Activated CD8-positive, alpha-beta memory T cell treated with anti-CD3 and anti-CD28 coated beads for 1 hour (primary cell): ENCODE data around the gene CAV1.

Source experiments
- DNase-seq, 2 donors: peaks; one replicate each; pipeline ENCODE4 v3.0.0-alpha.2; 2020; ENCODE audit warnings: low read depth in 1 of 2; ENCODE audit errors: extremely low read depth in 1 of 2

Gene CAV1

DNA sequence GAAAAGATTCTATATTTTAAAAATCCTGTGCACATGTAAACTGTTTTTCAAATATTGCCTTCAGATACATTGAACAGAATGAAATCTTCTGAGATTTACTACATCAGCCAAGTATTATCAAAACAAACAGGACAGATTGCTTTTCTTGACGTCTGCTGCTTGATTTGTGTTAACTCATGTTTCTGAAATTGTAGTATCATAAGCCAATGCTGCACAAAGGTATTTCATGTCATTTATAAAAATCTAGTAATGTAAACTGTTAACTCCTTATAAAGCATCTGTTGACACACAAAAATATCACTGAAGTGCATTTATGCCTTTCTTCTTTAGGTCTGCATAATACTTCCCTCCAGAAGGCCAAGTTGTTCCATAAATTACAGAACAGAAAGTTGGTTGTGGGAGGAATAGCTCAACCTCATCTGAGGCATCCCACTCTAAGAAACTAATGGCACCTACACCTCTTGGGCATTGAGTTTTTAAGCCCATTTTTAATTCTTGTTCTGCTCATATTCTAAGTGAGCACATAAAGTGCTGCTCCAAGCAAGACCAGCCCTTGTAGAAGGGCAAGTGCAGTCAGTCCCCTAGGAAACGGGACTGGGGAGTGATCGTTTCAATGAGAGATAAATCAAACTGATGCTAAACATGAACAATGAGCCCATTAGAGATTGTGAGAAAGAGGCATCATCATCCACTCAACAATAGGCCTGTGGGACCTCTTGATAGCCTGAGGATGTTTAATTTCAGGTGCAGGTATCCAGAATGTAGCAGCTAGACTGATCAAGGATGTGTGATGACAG is 28.5 kb downstream of the CAV1 start:
- DNase-seq: no peak

DNA sequence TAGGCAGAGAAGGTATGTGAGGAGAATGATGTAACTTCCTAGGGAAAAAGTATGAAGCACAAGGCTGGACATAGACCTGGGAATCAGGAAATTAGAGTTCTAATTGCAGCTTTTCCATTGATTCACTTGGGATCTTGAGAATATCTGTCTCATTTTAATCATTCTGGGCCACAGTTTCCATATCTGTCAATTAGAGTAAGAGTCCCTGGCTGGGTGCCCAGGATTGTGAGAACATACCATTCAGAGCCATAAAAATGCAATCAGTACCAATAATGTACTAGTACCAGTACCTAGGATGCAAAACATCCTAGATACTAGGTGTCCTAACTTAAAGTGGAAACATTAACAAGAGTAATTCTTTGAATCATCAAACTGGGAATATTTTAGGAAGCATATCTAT is 29.6 kb downstream of the CAV1 start:
- no peak for DNase-seq

GRCh38 chr7:116554911-116555310 is 30.1 kb downstream of the CAV1 start:
- no peak for DNase-seq

- no peak for DNase-seq
Observed at GRCh38 chr7:116557066-116557585, 32.3 kb downstream of the CAV1 start.

DNA sequence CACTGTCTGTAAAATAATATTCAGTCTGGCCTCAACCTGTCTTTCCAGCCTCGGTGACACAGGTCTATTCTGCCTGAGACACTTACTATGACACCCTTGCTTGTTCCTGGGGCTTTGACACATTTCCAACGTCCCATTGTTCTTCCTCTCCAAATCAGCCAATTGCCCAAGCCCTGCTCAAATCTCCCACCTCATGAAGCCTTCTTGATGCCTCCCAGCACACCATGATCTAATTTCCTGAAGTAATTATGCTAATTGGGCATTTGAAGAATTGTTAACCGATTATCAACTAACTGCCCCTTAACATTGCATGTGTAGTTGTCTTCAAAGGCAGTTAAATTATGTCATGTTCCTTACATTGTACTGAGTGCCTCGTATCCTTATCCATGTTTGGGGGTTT is 33.1 kb downstream of the CAV1 start:
- DNase-seq: no peak

GRCh38 chr7:116560021-116560970 is 35.5 kb downstream of the CAV1 start:
- DNase-seq: no peak

- no peak for DNase-seq
Observed at GRCh38 chr7:116561697-116562483, 37.1 kb downstream of the CAV1 start.

DNA sequence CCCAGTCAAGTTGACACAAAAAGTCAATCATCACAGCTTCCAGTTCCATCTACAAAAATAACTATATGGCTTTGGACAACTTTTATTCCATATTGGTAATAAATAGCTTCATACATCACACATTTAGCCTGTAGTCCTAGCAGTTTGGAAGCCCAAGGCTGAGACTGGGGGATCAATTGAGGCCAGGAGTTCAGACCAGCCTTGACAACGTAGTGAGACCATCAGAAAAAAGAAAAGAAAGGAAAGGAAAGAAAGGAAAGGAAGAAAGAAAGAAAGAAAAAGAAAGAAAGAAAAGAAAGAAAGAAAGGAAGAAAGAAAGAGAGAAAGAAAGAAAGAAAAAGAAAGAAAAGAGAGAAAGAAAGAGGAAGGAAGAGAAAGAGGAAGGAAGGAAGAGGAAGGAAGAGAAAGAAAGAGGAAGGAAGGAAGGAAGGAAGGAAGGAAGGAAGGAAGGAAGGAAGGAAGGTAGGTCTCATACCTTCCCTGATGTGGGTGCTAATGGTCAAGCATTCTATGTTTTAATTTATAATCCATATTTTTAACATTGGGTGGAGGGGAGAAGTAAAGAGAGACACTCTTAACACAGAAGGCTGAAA is 37.8 kb downstream of the CAV1 start:
- DNase-seq: no peak

DNA sequence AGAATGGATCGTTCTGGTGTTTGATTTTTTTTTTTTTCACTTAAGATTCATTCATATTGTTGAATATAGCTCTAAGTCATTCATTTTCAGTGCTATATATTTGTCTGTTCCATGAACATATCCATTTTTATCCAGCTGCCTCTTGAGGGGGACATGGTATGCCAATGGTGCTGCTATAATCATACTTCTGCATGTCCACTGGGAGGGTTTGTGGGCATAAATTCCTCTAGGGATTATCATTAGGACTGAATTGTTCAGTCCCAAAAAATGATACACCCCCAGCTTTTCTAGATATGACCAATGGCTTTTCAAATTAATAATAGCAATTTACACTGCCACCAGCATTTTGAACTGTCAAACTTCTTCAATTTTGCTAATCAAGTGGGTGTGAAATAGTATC is 41.1 kb downstream of the CAV1 start:
- no peak for DNase-seq

DNA sequence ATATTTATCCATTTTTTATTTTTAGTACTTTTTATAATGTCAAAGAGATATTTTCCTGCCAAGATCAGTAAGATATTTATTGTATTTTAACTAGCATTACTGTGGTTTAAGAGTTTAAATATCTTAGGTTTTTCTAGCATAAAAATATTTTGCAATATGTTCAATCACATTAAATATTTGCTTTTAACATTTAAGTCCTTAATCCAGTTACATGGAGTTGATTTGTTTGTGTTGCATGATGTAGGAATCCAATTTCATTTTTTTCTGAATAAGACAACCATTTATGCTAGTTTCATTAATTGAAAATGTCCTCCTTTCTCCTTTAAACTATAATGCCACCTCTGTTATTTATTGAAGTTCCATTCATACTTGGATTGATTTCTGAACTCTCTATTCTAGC is 41.8 kb downstream of the CAV1 start:
- DNase-seq: no peak

DNA sequence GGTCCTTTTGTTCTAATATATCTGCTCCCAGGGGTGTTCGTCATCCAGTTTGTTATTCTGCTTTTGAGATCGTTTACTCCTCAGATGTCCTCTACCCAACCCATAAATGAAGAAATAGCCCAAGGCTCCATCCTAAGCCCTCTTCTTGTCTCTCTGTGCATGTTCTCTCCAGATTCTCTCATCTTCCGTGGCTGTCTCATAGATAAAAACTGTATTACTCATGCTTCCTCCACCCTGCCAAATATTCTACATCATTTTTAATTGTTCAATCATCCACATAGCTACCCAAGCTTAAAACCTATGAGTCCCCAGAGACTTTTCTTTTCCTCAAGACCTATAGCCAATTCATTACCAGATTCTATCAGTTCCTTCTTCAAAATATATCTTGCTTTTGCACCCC is 44.9 kb downstream of the CAV1 start:
- no peak for DNase-seq

DNA sequence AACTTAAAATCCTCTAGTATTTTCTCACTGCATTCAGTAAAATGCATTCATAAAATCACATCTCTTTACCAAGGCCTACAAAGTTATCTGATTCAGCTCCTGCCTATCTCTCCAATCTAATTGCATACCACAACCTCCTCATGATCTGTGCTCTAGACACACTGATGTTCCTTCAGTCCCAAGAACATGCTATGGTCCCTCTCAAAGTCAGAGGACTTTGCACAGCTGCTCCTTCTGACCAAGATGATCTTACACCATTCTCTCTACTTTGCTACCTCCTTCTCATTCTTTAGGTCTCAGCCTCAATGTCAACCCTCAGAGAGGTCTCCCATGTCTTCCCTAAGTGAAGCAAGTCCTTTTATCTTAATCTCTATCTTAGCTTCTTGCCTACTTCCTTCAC is 45.5 kb downstream of the CAV1 start:
- no peak for DNase-seq

- no peak for DNase-seq
Observed at GRCh38 chr7:116571037-116571436, 46.2 kb downstream of the CAV1 start.

GRCh38 chr7:116571552-116571951 is 46.7 kb downstream of the CAV1 start:
- DNase-seq: no peak

- DNase-seq: no peak
Observed at GRCh38 chr7:116572036-116572435, 47.2 kb downstream of the CAV1 start.

GRCh38 chr7:116573541-116573940 is 48.7 kb downstream of the CAV1 start:
- no peak for DNase-seq

DNA sequence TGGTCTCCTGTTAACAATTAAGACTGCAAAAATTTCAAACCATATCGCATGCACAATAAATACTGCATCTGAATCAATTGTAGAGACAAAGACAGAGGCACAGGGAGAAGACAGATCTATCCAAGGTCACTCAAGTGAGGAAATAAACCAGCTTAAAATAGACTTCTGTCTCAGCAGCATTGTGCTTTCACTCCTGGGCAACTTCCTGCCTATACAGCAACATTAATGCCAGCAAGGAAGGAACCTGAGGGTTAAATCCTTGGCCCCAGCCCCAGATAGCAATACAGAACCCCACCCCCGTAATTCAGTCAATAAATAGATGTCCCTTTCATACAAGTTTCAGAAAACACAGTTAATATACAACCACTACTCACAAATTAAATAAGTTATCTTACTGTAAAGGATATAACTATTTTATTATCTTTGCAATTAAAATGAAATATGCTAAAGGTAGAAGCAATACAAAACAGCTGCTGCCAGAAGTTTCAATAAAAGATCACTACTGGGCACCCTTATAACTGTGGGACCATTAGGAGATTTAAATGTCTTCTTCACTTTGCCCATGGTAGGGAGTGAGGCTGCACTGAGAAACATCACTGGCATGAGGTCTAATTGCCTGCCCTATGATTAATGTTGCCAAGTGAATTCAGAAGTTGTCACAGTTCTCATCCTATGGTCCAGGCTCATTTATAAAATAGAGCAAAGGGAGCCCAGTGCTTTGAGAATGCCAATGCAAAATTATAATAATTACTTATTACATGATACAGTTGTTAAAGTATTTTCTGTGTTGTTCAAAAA is 49.4 kb downstream of the CAV1 start:
- no peak for DNase-seq

DNA sequence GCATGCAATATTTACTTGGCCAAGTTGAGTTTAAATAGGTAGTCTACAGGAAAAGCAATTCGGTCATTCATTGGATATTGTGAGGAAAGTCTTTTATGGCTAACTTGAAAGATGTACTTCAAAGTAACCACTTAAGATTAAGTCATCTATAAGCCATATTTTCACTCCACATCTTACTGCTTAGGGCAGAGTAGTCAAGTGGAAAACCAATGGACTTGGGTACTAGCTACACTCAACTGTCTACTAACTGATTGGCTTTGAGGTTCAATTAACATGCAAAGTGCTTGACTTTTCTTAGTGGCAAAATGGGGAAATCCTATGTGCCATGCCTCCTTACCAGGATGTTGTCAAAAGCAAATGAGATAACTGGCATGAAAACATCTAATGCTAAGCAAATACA is 51.0 kb downstream of the CAV1 start:
- DNase-seq: no peak

- DNase-seq: no peak
Observed at GRCh38 chr7:116576350-116577319, 51.8 kb downstream of the CAV1 start.
